ENCODE measurements around the gene NPAS3.

Gene NPAS3

DNA sequence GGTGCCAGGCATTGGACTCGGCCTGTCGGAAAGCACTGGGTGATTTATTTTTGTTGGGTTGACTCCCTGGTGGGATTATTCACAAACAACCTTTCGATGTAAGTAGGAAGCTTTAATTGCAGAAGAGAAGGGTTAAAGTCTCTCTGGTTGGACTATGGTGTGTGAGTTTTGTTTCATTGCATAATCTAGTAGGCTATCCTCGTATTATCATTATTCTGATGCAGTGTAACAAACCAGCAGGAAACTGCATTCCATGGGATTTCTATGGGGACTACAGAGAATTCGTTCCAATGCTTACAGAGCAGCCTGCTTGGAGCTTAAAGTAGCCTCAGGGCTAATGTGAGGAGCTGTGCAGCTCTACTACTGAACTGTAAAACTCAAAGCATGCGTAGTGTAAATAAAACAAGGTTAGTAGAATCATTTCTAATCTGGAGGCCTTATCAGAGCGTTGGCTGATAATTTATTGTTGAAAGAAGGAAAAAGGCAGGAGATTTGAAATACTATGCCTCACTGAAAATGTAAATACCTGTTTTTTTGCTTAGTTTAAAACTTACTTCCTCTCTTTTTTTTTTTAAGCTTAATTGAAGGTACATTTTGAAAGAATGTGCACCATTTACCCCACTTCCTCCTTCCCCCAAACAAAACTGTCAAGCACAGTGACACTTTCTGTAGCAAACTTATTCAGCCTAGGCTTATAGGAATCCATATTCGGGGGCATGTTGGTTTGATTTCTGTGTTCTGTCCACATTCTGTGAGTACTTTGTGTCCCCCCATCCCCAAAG is 226.7 kb downstream of the NPAS3 start:
- no peak overlapping the region for H3K4me3 ChIP-seq (ENCODE audit: low read length)
- WGBS (ENCODE audit: insufficient coverage, insufficient read length), result no CpG with 5 or more reads among the region's 8 CpGs

DNA sequence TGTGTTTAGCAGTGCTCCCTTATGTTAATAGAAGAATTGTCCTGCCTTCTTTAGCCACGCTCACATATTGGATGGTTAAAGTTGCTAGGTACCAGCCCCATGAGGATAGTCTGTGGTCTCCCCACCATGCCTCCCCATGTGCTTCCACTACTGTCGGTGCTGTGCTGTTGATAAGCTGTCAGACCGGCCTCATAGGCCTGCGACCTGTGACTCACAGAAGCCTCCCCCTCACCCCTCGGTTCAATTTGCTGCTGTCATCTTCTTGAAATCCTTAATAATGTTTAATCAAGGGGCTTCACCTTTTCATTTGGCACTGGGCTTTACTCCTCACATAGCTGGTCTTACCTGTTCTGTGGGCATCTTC is 227.2 kb downstream of the NPAS3 start:
- Histone ChIP-seq H3K4me3 (ENCODE audit: low read length) (no peak overlapping the region), H3K27ac (ENCODE audit: low read length) (no peak overlapping the region), H3K9me3 (ENCODE audit: control insufficient read depth, insufficient read depth, low read length) (no peaks in the 10 kb centered on the region), H3K27me3 (ENCODE audit: control insufficient read depth, insufficient read depth, low read length) (no peaks in the 10 kb centered on the region), H3K4me1 (ENCODE audit: control insufficient read depth, insufficient read depth, low read length) (no peaks in the 10 kb centered on the region; the same call in 1 of the 2 replicates), H3K36me3 (ENCODE audit: control insufficient read depth, insufficient read depth, low read length) (no peaks in the 10 kb centered on the region)
- WGBS (ENCODE audit: insufficient coverage, insufficient read length), result no CpG with 5 or more reads among the region's 5 CpGs
- no peak for DNase-seq (ENCODE audit: low read depth, low spot score)

More for the DNA sequence above, 226.7 kb downstream of the NPAS3 start:
- no peaks in the 10 kb centered on the region; the same call in 1 of the 2 replicates for H3K4me1 ChIP-seq (ENCODE audit: control insufficient read depth, insufficient read depth, low read length)
- no peaks in the 10 kb centered on the region for H3K9me3 ChIP-seq (ENCODE audit: control insufficient read depth, insufficient read depth, low read length)
- no peak for DNase-seq (ENCODE audit: low read depth, low spot score)
- no peak overlapping the region for H3K27ac ChIP-seq (ENCODE audit: low read length)
- H3K36me3 ChIP-seq (ENCODE audit: control insufficient read depth, insufficient read depth, low read length), result no peaks in the 10 kb centered on the region
- H3K27me3 ChIP-seq (ENCODE audit: control insufficient read depth, insufficient read depth, low read length), result no peaks in the 10 kb centered on the region

DNA sequence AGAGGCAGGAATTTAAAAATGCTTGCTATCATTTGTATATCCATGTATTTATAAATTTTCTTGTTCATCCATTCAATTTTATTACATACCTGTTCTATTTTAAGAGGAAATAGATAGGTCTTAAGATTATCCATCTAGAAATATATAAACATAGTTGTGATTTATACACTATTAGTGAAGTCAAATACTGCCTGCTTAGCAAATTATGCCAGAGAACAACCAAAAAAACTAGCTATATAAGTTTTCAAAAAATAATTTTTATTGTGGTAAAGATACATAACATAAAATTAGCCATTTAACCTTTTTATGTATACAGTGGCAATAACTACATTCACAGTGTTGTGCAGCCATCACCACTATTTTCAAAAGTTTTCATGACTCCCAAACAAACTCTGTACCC is 237.3 kb downstream of the NPAS3 start:
- no peak overlapping the region for H3K4me3 ChIP-seq (ENCODE audit: low read length)

DNA sequence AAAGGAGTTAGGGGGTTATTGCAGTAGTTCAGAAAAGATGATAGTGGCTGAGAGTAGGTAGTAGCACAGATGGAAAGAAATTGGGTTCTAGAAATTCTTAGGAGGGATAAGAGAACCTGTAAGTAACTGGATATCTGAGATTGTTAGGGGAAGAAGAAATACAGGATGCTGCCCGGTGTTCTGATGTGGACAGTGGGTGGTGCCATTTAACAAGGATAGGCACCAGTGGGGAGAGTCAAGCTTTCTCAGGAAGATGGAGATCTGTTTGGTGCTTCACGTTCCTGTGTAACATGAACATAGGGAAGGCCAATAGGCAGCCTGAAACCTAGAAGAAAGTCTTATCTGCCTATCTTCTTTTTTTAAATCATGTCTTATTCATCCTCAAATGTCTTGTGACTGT is 245.9 kb downstream of the NPAS3 start:
- Histone ChIP-seq H3K36me3 (ENCODE audit: control insufficient read depth, insufficient read depth, low read length) (no peaks in the 10 kb centered on the region), H3K27ac (ENCODE audit: low read length) (no peak overlapping the region), H3K27me3 (ENCODE audit: control insufficient read depth, insufficient read depth, low read length) (no peaks in the 10 kb centered on the region), H3K4me3 (ENCODE audit: low read length) (no peak overlapping the region), H3K9me3 (ENCODE audit: control insufficient read depth, insufficient read depth, low read length) (no peaks in the 10 kb centered on the region), H3K4me1 (ENCODE audit: control insufficient read depth, insufficient read depth, low read length) (no peaks in the 10 kb centered on the region)
- WGBS (ENCODE audit: insufficient coverage, insufficient read length), result no CpG with 5 or more reads among the region's 2 CpGs
- DNase-seq (ENCODE audit: low read depth, low spot score), result no peak

More for the DNA sequence above, 237.3 kb downstream of the NPAS3 start:
- no peaks in the 10 kb centered on the region for H3K27me3 ChIP-seq (ENCODE audit: control insufficient read depth, insufficient read depth, low read length)
- no peak for DNase-seq (ENCODE audit: low read depth, low spot score)
- no peaks in the 10 kb centered on the region for H3K4me1 ChIP-seq (ENCODE audit: control insufficient read depth, insufficient read depth, low read length)
- no peaks in the 10 kb centered on the region for H3K9me3 ChIP-seq (ENCODE audit: control insufficient read depth, insufficient read depth, low read length)
- no peak overlapping the region for H3K27ac ChIP-seq (ENCODE audit: low read length)
- H3K36me3 ChIP-seq (ENCODE audit: control insufficient read depth, insufficient read depth, low read length), result no peaks in the 10 kb centered on the region

DNA sequence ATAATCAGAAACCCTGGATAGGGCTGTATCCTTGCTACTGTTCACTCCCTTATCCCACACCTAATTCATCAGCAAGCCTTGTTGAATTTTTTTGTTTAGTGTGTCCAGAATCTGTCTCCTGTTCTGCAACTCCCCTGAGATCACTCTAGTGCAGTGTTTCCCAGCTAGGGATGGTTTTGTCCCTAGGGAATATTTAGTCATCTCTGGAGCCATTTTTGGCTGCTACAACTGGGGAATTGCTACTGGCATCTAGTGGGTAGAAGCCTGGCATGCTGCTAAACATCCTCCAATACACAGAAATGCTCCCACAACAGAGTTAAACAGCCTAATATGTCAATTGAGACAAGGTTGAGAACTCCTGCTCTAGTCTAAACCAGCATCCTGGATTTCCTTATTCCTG is 248.0 kb downstream of the NPAS3 start:
- H3K4me3 ChIP-seq (ENCODE audit: low read length), result no peak overlapping the region
- H3K9me3 ChIP-seq (ENCODE audit: control insufficient read depth, insufficient read depth, low read length), result no peaks in the 10 kb centered on the region
- no peak for DNase-seq (ENCODE audit: low read depth, low spot score)
- no peaks in the 10 kb centered on the region for H3K4me1 ChIP-seq (ENCODE audit: control insufficient read depth, insufficient read depth, low read length)
- H3K36me3 ChIP-seq (ENCODE audit: control insufficient read depth, insufficient read depth, low read length), result no peaks in the 10 kb centered on the region
- H3K27ac ChIP-seq (ENCODE audit: low read length), result no peak overlapping the region
- no peaks in the 10 kb centered on the region for H3K27me3 ChIP-seq (ENCODE audit: control insufficient read depth, insufficient read depth, low read length)

DNA sequence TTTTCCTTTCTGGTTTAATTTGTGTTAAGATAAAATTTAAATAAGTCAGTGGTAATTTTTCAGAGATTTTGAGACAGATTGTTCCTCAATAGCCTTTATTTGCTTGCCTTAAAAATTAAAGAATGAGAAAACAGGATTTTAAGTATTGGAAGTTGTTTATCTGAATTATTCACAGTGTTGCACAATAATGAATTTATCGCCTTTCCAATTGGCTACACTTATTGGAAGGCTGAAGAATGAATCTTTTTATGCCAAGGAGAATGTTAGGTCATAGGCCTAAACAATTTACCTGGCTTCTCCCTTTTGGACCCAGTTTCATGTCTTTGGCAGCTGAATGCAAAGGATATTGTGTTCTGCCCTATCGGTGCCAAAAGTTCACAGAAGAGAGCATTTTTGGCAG is 250.2 kb downstream of the NPAS3 start:
- WGBS (ENCODE audit: insufficient coverage, insufficient read length), result no CpG with 5 or more reads among the region's 2 CpGs
- no peaks in the 10 kb centered on the region for H3K9me3 ChIP-seq (ENCODE audit: control insufficient read depth, insufficient read depth, low read length)
- no peak overlapping the region for H3K27ac ChIP-seq (ENCODE audit: low read length)
- H3K36me3 ChIP-seq (ENCODE audit: control insufficient read depth, insufficient read depth, low read length), result no peaks in the 10 kb centered on the region
- H3K4me1 ChIP-seq (ENCODE audit: control insufficient read depth, insufficient read depth, low read length), result no peaks in the 10 kb centered on the region
- no peak for DNase-seq (ENCODE audit: low read depth, low spot score)
- H3K4me3 ChIP-seq (ENCODE audit: low read length), result no peak overlapping the region
- H3K27me3 ChIP-seq (ENCODE audit: control insufficient read depth, insufficient read depth, low read length), result no peaks in the 10 kb centered on the region

DNA sequence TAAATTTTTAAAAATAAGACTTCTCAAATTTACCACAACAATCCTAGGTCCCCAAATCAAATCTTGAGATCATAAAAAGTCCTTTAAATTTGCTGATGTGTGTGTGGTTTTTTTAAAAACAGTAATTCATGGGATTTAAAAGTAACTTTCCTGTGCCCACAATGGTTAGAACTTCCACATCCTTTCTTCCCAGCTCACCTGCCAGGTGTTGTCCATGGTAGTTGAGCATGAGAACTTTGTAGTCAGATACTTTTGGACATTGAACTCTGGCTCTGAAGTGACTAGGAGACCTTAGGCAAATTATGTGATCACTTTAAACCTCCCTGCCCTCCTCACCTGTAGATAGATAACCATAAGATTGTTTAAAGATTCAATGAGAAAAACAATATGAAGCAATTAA is 253.2 kb downstream of the NPAS3 start:
- H3K36me3 ChIP-seq (ENCODE audit: control insufficient read depth, insufficient read depth, low read length), result no peaks in the 10 kb centered on the region
- no peaks in the 10 kb centered on the region for H3K9me3 ChIP-seq (ENCODE audit: control insufficient read depth, insufficient read depth, low read length)
- no peak for DNase-seq (ENCODE audit: low read depth, low spot score)
- no peak overlapping the region for H3K4me3 ChIP-seq (ENCODE audit: low read length)
- H3K27me3 ChIP-seq (ENCODE audit: control insufficient read depth, insufficient read depth, low read length), result no peaks in the 10 kb centered on the region
- no peak overlapping the region for H3K27ac ChIP-seq (ENCODE audit: low read length)
- H3K4me1 ChIP-seq (ENCODE audit: control insufficient read depth, insufficient read depth, low read length), result no peaks in the 10 kb centered on the region

DNA sequence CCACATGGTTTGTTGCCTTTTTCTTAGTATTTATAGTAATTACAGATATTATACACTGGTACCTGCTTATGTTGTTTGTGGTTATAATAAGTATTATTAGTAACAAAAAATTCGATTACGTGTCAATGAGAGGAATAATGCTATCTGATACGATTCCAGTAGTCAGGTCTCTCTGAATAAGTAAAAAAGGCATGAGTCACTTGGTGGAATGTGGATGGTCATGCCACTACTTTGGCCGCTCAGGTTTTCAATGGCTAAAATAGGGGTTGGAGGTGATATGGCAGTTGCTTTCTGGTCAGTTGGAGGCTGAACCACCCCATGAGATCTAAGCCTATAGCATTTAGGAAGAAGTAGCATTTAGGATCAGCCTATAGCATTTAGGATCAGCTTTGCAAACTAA is 255.9 kb downstream of the NPAS3 start:
- Histone ChIP-seq H3K36me3 (ENCODE audit: control insufficient read depth, insufficient read depth, low read length) (no peaks in the 10 kb centered on the region), H3K9me3 (ENCODE audit: control insufficient read depth, insufficient read depth, low read length) (no peaks in the 10 kb centered on the region), H3K4me1 (ENCODE audit: control insufficient read depth, insufficient read depth, low read length) (no peaks in the 10 kb centered on the region), H3K4me3 (ENCODE audit: low read length) (no peak overlapping the region), H3K27me3 (ENCODE audit: control insufficient read depth, insufficient read depth, low read length) (no peaks in the 10 kb centered on the region), H3K27ac (ENCODE audit: low read length) (no peak overlapping the region)
- WGBS (ENCODE audit: insufficient coverage, insufficient read length), result no CpG with 5 or more reads among the region's 4 CpGs
- DNase-seq (ENCODE audit: low read depth, low spot score), result no peak

DNA sequence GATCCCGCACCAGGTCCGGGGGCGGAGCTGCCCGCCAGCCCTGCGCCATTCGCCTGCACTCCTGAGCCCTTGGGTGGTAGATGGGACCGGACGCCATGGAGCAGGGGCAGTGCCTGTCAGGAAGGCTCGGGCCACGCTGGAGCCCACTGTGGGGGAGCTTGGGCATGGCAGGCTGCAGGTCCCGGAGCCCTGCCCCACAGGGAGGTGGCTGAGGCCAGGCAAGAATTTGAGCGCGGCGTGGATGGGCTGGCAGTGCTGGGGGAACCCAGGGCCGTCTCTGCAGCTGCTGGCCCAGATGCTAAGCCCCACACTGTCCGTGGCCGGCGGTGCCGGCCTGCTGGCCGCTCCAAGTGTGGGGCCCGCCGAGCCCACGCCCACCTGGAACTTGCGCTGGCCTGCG is 260.0 kb downstream of the NPAS3 start:
- Histone ChIP-seq H3K27ac (ENCODE audit: low read length) (no peak overlapping the region), H3K36me3 (ENCODE audit: control insufficient read depth, insufficient read depth, low read length) (no peaks in the 10 kb centered on the region), H3K4me3 (ENCODE audit: low read length) (no peak overlapping the region), H3K9me3 (ENCODE audit: control insufficient read depth, insufficient read depth, low read length) (no peaks in the 10 kb centered on the region), H3K27me3 (ENCODE audit: control insufficient read depth, insufficient read depth, low read length) (no peaks in the 10 kb centered on the region), H3K4me1 (ENCODE audit: control insufficient read depth, insufficient read depth, low read length) (no peaks in the 10 kb centered on the region)
- DNase-seq (ENCODE audit: low read depth, low spot score), result no peak
- no CpG with 5 or more reads among the region's 25 CpGs for WGBS (ENCODE audit: insufficient coverage, insufficient read length)

DNA sequence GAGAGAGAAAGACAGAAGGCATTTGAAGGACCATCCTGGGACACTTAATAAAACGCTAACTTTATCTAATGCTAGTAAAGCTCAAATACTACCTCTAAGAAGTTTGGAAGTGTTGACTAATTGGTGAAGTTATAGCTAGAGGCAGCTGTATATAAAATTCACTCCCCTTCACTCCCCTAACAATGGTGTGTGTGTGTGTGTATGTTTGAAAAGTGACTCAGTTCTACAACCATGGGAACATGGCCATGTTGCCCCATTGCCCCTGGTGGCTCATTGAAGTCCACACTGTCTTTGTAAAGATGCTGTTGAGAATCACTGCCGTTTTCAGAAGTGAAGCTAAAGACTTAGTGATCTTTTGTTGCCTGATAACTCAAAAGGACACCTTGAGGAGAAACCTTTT is 262.4 kb downstream of the NPAS3 start:
- no peaks in the 10 kb centered on the region for H3K36me3 ChIP-seq (ENCODE audit: control insufficient read depth, insufficient read depth, low read length)
- no peaks in the 10 kb centered on the region for H3K4me1 ChIP-seq (ENCODE audit: control insufficient read depth, insufficient read depth, low read length)
- no peak overlapping the region for H3K27ac ChIP-seq (ENCODE audit: low read length)
- no peak for DNase-seq (ENCODE audit: low read depth, low spot score)
- no peak overlapping the region for H3K4me3 ChIP-seq (ENCODE audit: low read length)
- H3K27me3 ChIP-seq (ENCODE audit: control insufficient read depth, insufficient read depth, low read length), result no peaks in the 10 kb centered on the region
- WGBS (ENCODE audit: insufficient coverage, insufficient read length), result no CpG with 5 or more reads among the region's 2 CpGs
- no peaks in the 10 kb centered on the region for H3K9me3 ChIP-seq (ENCODE audit: control insufficient read depth, insufficient read depth, low read length)

DNA sequence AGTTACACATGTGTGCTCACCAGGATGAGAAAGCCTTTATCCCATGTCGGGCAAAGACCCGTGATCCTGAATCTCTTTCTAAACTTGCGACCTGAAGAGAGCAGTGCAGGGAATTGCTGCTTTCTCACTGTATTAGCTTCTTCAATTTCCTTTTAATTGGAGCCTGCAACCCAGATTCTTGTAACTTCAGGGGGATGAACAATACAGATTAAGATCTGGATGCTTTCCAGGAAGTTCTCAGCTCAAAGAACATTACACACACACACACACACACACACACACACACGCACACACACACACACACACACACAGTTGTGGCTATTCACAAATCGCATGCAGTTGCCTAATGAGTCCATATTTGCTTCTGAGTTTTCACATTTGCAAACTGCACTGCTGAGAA is 268.3 kb downstream of the NPAS3 start:
- H3K36me3 ChIP-seq (ENCODE audit: control insufficient read depth, insufficient read depth, low read length), result no peaks in the 10 kb centered on the region
- H3K4me3 ChIP-seq (ENCODE audit: low read length), result no peak overlapping the region
- no peaks in the 10 kb centered on the region for H3K4me1 ChIP-seq (ENCODE audit: control insufficient read depth, insufficient read depth, low read length)
- H3K9me3 ChIP-seq (ENCODE audit: control insufficient read depth, insufficient read depth, low read length), result no peaks in the 10 kb centered on the region
- no peak for DNase-seq (ENCODE audit: low read depth, low spot score)
- WGBS (ENCODE audit: insufficient coverage, insufficient read length), result no CpG with 5 or more reads among the region's 5 CpGs
- no peak overlapping the region for H3K27ac ChIP-seq (ENCODE audit: low read length)
- H3K27me3 ChIP-seq (ENCODE audit: control insufficient read depth, insufficient read depth, low read length), result no peaks in the 10 kb centered on the region
